Mucosa of descending colon (tissue), 3 donors: Measurements from ENCODE around the gene TRAPPC3. TPM values are rescaled to one million over a fixed set of nuclear protein-coding genes. Genes with fewer than 3 reads are reported as not detected.
A peak's percentile ranks its signal among the peaks of the same experiment; 100 is the strongest.

Source experiments
- ATAC-seq: fragments of 200-7000 bp; cut with Tn5 transposase; one replicate; pipeline ENCODE4 v1.9.1; 2020; ENCODE audit warnings: mild to moderate bottlenecking, moderate library complexity
- DNase-seq, 3 donors: peaks; one replicate each; pipeline ENCODE4 v3.0.0-alpha.2; 2020
- H3K36me3 ChIP-seq: fragments of 200-600 bp; one replicate; pipeline ENCODE4 v1.8.0; 2021; ENCODE audit warnings: low read depth, mild to moderate bottlenecking
- H3K4me1 ChIP-seq: fragments of 200-600 bp; one replicate; pipeline ENCODE4 v1.8.0; 2021; ENCODE audit warnings: low read depth, mild to moderate bottlenecking
- H3K4me3 ChIP-seq: fragments of 200-600 bp; one replicate; pipeline ENCODE4 v1.8.0; 2021; ENCODE audit warnings: mild to moderate bottlenecking
- H3K9me3 ChIP-seq: fragments of 200-600 bp; one replicate; pipeline ENCODE4 v1.8.0; 2021; ENCODE audit warnings: mild to moderate bottlenecking
- CTCF ChIP-seq: fragments of 200-600 bp; IDR thresholded peaks from one replicate; pipeline ENCODE4 v1.8.0; 2022; ENCODE audit warnings: antibody characterized with exemption, mild to moderate bottlenecking
- intact Hi-C, 2 donors: fragments of 100-400 bp; cut with DNase I in 1 of 2; cut with micrococcal nuclease in 1 of 2; formaldehyde crosslinking; loops; one replicate each; pipeline versions ENCODE4 v1.11.0 to v1.11.1; 2022; cut with DNase I, micrococcal nuclease
- total RNA-seq, 3 donors: library from RNA; stranded (reverse); fragmentation: NEBNext Ultra II Directional in 2 of 3; extraction: Animal tissue kit (Norgen Biotek cat#: 25700) in 2 of 3; gene quantifications; one replicate each; pipeline versions ENCODE4 v1.2.1 to v1.2.4, GENCODE V29; 2021 to 2023
- donor health status: DM: no; HTN: no; CAD: no; lungs with moderate emphysema.
- donor health status: DM: no; HTN: no; CAD: no.
- donor health status: DM: no; HTN: yes; CAD: no.

Gene TRAPPC3
- total RNA-seq, 3 donors from 2014 or later, result 55.7 to 86.6 (median 57.7) TPM

- H3K4me3 ChIP-seq, result no peak overlapping the region
- ATAC-seq, result no peak
- H3K9me3 ChIP-seq, result no peaks in the 10 kb centered on the region
- intact Hi-C loops, result no loop called here
- DNase-seq, result no peak
- no peak for TF ChIP-seq CTCF
- no peaks in the 10 kb centered on the region for H3K4me1 ChIP-seq
- no peaks in the 10 kb centered on the region for H3K36me3 ChIP-seq
These were observed 36.5 kb downstream of the TRAPPC3 start for GRCh38 chr1:36112823-36113222.

- H3K9me3 ChIP-seq, result no peaks in the 10 kb centered on the region
- ATAC-seq, result no peak
These were observed 38.1 kb downstream of the TRAPPC3 start for GRCh38 chr1:36111151-36111550.

GRCh38 chr1:36109041-36109679 lies 40.1 kb downstream of the TRAPPC3 start:
- Histone ChIP-seq H3K4me3 (no peak overlapping the region), H3K36me3 (no peaks in the 10 kb centered on the region), H3K4me1 (no peaks in the 10 kb centered on the region), H3K9me3 (no peaks in the 10 kb centered on the region)
- intact Hi-C loops, result no loop called here
- DNase-seq (no peak), ATAC-seq (peak; percentile 64)
- TF ChIP-seq CTCF, result no peak

More at GRCh38 chr1:36111151-36111550, 38.1 kb downstream of the TRAPPC3 start:
- intact Hi-C loops, result no loop called here
- no peak for DNase-seq
- no peak overlapping the region for H3K4me3 ChIP-seq
- no peak for TF ChIP-seq CTCF
- H3K4me1 ChIP-seq, result no peaks in the 10 kb centered on the region
- H3K36me3 ChIP-seq, result no peaks in the 10 kb centered on the region

GRCh38 chr1:36108314-36108713 lies 41.0 kb downstream of the TRAPPC3 start:
- DNase-seq, result no peak
- Histone ChIP-seq H3K4me3 (no peak overlapping the region), H3K36me3 (no peaks in the 10 kb centered on the region), H3K4me1 (no peaks in the 10 kb centered on the region), H3K9me3 (no peaks in the 10 kb centered on the region)
- intact Hi-C loops, result no loop called here
- no peak for TF ChIP-seq CTCF
- peak; percentile 39 for ATAC-seq

- no peak overlapping the region for H3K4me3 ChIP-seq
- TF ChIP-seq CTCF, result no peak
- H3K36me3 ChIP-seq, result no peaks in the 10 kb centered on the region
- ATAC-seq (no peak), DNase-seq (no peak)
- intact Hi-C loops, result no loop called here
- H3K9me3 ChIP-seq, result no peaks in the 10 kb centered on the region
- H3K4me1 ChIP-seq, result no peaks in the 10 kb centered on the region
These were observed 41.9 kb downstream of the TRAPPC3 start for GRCh38 chr1:36107394-36107793.

GRCh38 chr1:36106269-36106668 lies 43.0 kb downstream of the TRAPPC3 start:
- no peak for TF ChIP-seq CTCF
- no peak for ATAC-seq
- intact Hi-C loops, result no loop called here
- DNase-seq, result no peak
- H3K4me3 ChIP-seq, result no peak overlapping the region
- H3K9me3 ChIP-seq, result no peaks in the 10 kb centered on the region
- no peaks in the 10 kb centered on the region for H3K4me1 ChIP-seq
- H3K36me3 ChIP-seq, result no peaks in the 10 kb centered on the region
